BE2C (cell line): ENCODE measurements around the gene CPLX4.

ENCODE experiments used
- DNase-seq: peaks from one replicate; pipeline ENCODE4 v3.0.0-alpha.2; 2020
- H3K27me3 ChIP-seq: fragments of 250-450 bp; sonication (Bioruptor Pico); 2 replicates; pipeline ENCODE4 v1.5.1; 2020; ENCODE audit warnings: mild to moderate bottlenecking
- H3K36me3 ChIP-seq: fragments of 250-450 bp; sonication (Bioruptor Pico); 2 replicates; pipeline ENCODE4 v1.5.1; 2020; ENCODE audit warnings: mild to moderate bottlenecking
- H3K4me1 ChIP-seq: fragments of 250-450 bp; sonication (Bioruptor Pico); 2 replicates; pipeline ENCODE4 v1.5.1; 2020
- H3K4me3 ChIP-seq: 2 replicates; pipeline ENCODE4 v1.5.1; 2011; ENCODE audit warnings: low read depth, low read length
- H3K9me3 ChIP-seq: fragments of 250-450 bp; sonication (Bioruptor Pico); 2 replicates; pipeline ENCODE4 v1.5.1; 2020
- TF ChIP-seq, protein P1 (sequence below): IDR thresholded peaks from 2 replicates; pipeline ENCODE4 v1.5.1; 2012; ENCODE audit warnings: mild to moderate bottlenecking, low read depth, low read length

Gene CPLX4

DNA sequence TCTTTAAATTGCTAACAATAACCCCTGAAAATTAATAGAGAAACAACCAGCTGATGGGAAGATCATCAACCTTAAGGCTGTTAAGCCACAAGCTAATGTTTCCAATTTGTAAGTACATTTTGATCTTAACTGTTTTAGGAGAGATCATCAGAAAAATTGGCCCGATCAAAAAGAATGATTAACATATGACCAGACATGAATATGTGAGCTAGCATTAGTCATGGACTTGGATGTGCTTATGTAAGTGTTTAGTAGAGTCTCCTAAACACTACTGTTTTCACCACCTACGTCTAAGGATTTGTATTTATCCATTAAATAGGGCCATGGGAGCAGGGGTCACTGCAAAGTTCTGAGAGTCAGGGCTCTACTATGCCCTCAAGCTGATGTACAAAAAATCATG lies 36.3 kb upstream of the CPLX4 start:
- H3K27me3 ChIP-seq: no peaks in the 10 kb centered on the region
- H3K9me3 ChIP-seq: no peaks in the 10 kb centered on the region
- peaks cover 30% of the 10 kb centered on the region for H3K36me3 ChIP-seq
- H3K4me3 ChIP-seq: no peak overlapping the region
- no peaks in the 10 kb centered on the region; the same call in 1 of the 2 replicates for H3K4me1 ChIP-seq
- TF ChIP-seq, protein P1, sequence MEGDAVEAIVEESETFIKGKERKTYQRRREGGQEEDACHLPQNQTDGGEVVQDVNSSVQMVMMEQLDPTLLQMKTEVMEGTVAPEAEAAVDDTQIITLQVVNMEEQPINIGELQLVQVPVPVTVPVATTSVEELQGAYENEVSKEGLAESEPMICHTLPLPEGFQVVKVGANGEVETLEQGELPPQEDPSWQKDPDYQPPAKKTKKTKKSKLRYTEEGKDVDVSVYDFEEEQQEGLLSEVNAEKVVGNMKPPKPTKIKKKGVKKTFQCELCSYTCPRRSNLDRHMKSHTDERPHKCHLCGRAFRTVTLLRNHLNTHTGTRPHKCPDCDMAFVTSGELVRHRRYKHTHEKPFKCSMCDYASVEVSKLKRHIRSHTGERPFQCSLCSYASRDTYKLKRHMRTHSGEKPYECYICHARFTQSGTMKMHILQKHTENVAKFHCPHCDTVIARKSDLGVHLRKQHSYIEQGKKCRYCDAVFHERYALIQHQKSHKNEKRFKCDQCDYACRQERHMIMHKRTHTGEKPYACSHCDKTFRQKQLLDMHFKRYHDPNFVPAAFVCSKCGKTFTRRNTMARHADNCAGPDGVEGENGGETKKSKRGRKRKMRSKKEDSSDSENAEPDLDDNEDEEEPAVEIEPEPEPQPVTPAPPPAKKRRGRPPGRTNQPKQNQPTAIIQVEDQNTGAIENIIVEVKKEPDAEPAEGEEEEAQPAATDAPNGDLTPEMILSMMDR: no peak
- DNase-seq: no peak

DNA sequence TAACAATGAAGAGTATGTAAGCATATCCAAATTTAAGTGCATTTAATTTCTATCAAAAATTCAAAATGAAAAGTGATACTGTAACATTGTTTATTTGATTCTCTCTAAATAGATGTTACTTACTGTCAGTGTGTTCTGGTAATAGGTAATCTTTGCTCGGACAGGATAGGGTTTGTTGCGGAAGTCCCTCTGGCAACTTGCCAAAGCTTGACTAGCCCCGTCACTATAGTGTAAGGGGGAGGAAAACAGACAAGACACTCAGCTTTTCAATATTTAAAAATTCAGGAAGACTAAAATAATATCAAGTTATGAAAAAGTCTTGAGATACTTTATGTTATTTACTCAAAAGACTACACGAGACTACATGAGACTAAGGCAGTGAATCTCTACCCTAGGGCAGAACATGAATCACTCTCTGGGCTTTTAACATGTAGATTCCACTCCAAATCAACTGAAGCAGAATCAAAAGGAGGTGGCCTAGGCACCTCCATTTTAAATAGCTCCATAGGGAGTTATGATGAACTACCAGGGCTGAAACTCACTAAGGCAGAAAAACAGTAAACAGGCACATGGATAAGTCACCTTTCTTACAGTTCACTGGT lies 34.7 kb upstream of the CPLX4 start:
- TF ChIP-seq, protein P1: no peak
- no peaks in the 10 kb centered on the region for H3K27me3 ChIP-seq
- no peaks in the 10 kb centered on the region for H3K9me3 ChIP-seq
- DNase-seq: peak; percentile 18
- peaks cover 36% of the 10 kb centered on the region for H3K36me3 ChIP-seq
- no peak overlapping the region for H3K4me3 ChIP-seq
- no peaks in the 10 kb centered on the region; the same call in 1 of the 2 replicates for H3K4me1 ChIP-seq

DNA sequence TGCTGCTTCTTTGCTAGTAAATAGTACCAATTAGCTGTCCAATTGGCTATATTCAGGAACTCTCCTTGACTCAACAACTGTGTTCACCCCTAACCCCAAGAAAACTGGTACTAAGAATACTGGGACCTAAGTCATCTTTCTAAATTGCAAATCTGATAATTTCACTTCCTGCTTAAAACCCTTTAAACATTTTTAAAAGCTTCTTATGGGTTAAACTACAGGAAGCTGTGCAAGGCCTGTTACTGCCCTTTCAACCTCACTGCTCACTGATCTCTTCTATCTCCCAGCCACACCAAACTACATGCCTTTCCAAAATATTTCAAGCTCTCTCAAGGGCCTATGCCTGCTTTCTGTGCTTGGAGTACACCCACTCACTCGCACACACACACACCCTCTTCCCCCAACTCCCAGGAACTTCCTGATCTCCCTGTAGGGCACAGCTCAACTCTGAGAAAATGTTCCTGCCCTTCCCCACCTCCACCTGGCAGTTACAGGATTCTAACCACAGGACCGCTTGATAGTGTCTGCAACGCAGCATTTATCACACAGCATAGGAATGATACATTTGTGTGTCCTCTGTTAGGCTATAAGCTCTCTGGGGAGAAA lies 33.9 kb upstream of the CPLX4 start:
- Histone ChIP-seq H3K27me3 (no peaks in the 10 kb centered on the region), H3K9me3 (no peaks in the 10 kb centered on the region), H3K4me3 (no peak overlapping the region), H3K4me1 (no peaks in the 10 kb centered on the region; the same call in 1 of the 2 replicates), H3K36me3 (peaks cover 36% of the 10 kb centered on the region)
- DNase-seq: no peak
- TF ChIP-seq, protein P1: no peak

DNA sequence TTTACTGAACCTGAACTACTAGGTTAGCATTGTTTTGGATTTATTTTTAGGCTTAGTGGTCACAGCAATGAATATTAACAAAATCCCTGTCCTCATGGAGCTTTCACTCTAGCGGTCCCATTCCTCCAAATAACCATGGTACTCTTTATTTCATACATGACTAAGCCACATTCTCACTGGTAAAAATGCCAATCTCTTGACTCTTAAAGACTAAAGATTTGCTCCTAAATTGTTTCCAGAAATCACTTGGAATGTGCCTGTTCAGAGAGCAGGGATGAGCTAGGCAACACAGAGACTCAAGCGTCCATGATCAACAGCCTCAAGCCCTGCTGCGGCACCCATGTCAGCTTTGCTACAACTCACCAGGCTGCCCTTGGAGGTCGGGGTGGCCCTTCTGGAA lies 27.1 kb upstream of the CPLX4 start:
- Histone ChIP-seq H3K4me1 (no peaks in the 10 kb centered on the region), H3K36me3 (peaks cover 29% of the 10 kb centered on the region), H3K4me3 (no peak overlapping the region), H3K9me3 (no peaks in the 10 kb centered on the region), H3K27me3 (no peaks in the 10 kb centered on the region)
- TF ChIP-seq, protein P1: no peak
- no peak for DNase-seq

DNA sequence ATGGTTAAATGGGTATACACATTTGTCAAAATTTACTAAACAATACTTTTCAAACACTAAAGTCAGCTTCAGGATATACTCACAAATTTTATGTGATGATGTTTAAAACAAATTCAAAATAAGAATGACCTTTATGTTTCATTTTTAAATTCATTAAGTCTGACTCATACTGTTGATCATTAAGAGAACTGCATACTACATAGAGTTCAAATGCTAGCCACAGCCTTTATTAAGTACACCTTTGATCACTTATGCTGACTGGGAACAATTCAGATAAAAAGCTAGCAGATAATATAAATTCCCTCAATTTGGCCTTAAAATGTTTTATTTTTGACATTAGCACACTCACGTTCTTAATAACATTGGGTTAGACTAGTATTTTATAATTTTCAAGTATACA lies 26.5 kb upstream of the CPLX4 start:
- TF ChIP-seq, protein P1: no peak
- Histone ChIP-seq H3K9me3 (no peaks in the 10 kb centered on the region), H3K36me3 (peaks cover 29% of the 10 kb centered on the region), H3K4me3 (no peak overlapping the region), H3K4me1 (no peaks in the 10 kb centered on the region), H3K27me3 (no peaks in the 10 kb centered on the region)
- no peak for DNase-seq

DNA sequence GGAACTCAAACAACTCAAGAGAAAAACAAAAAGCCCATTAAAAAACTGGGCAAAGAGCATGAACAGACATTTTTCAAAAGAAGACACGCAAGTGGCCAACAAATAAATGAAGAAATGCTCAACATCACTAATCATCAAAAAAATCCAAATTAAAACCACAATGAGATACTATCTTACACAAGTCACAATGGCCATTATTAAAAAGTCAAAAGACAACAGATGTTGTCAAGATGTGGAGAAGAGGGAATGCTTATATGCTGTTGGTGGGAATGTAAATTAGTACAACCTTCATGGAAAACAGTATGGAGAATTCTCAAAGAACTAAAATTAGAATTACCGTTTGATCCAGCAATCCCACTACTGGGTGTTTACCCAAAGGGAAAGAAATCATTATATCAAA lies 25.5 kb upstream of the CPLX4 start:
- no peak for DNase-seq
- H3K9me3 ChIP-seq: no peaks in the 10 kb centered on the region
- H3K27me3 ChIP-seq: no peaks in the 10 kb centered on the region
- no peak overlapping the region for H3K4me3 ChIP-seq
- H3K4me1 ChIP-seq: no peaks in the 10 kb centered on the region
- TF ChIP-seq, protein P1: no peak
- peaks cover 29% of the 10 kb centered on the region for H3K36me3 ChIP-seq
